ENCODE measurements around the gene LAMA3. TPM values are rescaled to one million over a fixed set of nuclear protein-coding genes. Genes with fewer than 3 reads are reported as not detected.

Gene LAMA3
- total RNA-seq, 1 experiment from 2014 or later = 5.6 TPM

DNA sequence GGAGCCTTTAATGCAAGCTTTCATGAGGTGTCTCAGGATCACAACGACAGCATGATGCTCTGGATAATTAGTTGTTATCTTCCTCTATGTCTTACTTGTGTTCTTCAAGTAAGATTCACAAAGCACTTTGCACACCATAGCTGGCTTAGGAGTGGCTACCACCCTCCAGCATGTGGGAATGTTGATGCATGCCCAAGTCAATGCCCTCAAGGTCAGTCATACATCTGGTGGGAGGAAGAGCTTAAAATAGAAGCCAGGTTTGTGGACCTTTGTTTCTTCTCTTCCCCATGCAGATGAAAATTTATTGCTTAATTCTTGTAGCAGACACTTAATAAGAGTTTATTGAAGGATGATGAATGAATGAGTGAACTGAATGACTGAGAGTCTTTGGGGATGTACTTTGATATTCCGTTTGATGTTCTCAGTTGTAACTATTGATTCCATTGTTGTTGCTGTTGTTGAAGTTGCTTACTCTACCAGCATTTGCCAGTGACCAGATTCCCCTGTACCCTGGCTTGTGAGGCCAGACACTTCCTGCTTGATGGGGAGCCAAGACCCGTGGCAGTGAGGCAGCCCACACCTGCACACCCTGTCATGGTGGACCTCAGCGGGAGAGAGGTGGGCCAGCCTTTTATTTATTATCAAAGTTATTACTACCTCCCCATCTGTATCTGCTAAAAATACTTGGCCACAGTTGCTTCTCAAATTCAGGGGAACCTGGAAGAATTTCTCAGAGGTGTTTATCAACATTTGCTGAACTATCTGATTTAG lies 137.8 kb downstream of the LAMA3 start:
- H3K27me3 ChIP-seq (ENCODE audit: insufficient read depth, low read length) = no peaks in the 10 kb centered on the region
- H3K27ac ChIP-seq (ENCODE audit: low read depth, low read length) = no peak overlapping the region
- H3K79me2 ChIP-seq (ENCODE audit: insufficient read depth, low read length) = no peaks in the 10 kb centered on the region
- ChIA-PET RAD21 (ENCODE audit: low non-redundant PET in 1 of 2, low total read pairs in 2 of 2, uncharacterized antibody in 2 of 2, unreplicated experiment in 2 of 2) (no interaction called here), POLR2A (no interaction called here), CTCF (no interaction called here)
- DNase-seq (ENCODE audit: low read depth, low spot score) (no peak), ATAC-seq (no peak)
- no peak overlapping the region for H3K4me3 ChIP-seq (replicated peaks in 1 of 2; ENCODE audit: low read depth in 1 of 2, low read length in 2 of 2)
- peaks cover 2 to 14% of the 10 kb centered on the region in 2 experiments; a peak in 3 of 4 replicates for H3K4me1 ChIP-seq (ENCODE audit: control insufficient read depth in 1 of 2, insufficient read depth in 2 of 2, low read length in 2 of 2)
- no peak overlapping the region for H3K9ac ChIP-seq (ENCODE audit: low read length)
- no TSS peak for BruUV-seq (replicated peaks)
- no peak for TF ChIP-seq CEBPB (IDR thresholded peaks at IDR 0.05; ENCODE audit: low read depth)
- TF ChIP-seq SP1 (IDR thresholded peaks at IDR 0.05; ENCODE audit: low read depth) = no peak
- TF ChIP-seq, protein P1, sequence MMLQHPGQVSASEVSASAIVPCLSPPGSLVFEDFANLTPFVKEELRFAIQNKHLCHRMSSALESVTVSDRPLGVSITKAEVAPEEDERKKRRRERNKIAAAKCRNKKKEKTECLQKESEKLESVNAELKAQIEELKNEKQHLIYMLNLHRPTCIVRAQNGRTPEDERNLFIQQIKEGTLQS (IDR thresholded peaks at IDR 0.05) = no peak
- TF ChIP-seq ZNF274 (IDR thresholded peaks at IDR 0.05; ENCODE audit: low read depth, low read length) = no peak
- TF ChIP-seq ZFX (IDR thresholded peaks at IDR 0.05) = no peak
- no peak for TF ChIP-seq ELF1 (IDR thresholded peaks at IDR 0.05; ENCODE audit: borderline replicate concordance, low read depth)
- no peak for TF ChIP-seq EGR1 (IDR thresholded peaks at IDR 0.05; ENCODE audit: low read depth)
- TF ChIP-seq RAD21 (IDR thresholded peaks at IDR 0.05; ENCODE audit: low read depth) = no peak
- TF ChIP-seq, protein P2, sequence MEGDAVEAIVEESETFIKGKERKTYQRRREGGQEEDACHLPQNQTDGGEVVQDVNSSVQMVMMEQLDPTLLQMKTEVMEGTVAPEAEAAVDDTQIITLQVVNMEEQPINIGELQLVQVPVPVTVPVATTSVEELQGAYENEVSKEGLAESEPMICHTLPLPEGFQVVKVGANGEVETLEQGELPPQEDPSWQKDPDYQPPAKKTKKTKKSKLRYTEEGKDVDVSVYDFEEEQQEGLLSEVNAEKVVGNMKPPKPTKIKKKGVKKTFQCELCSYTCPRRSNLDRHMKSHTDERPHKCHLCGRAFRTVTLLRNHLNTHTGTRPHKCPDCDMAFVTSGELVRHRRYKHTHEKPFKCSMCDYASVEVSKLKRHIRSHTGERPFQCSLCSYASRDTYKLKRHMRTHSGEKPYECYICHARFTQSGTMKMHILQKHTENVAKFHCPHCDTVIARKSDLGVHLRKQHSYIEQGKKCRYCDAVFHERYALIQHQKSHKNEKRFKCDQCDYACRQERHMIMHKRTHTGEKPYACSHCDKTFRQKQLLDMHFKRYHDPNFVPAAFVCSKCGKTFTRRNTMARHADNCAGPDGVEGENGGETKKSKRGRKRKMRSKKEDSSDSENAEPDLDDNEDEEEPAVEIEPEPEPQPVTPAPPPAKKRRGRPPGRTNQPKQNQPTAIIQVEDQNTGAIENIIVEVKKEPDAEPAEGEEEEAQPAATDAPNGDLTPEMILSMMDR (IDR thresholded peaks at IDR 0.05 in 2 of 3, conservative IDR thresholded peaks at IDR 0.05 in 1 of 3; ENCODE audit: borderline replicate concordance in 1 of 3, insufficient read depth in 1 of 3, low read depth in 2 of 3, low read length in 2 of 3) = no peak
- no peak for TF ChIP-seq POLR2A (IDR thresholded peaks at IDR 0.05; ENCODE audit: borderline replicate concordance, extremely low read depth, insufficient read depth, insufficient read length)
- TF ChIP-seq, protein P3, sequence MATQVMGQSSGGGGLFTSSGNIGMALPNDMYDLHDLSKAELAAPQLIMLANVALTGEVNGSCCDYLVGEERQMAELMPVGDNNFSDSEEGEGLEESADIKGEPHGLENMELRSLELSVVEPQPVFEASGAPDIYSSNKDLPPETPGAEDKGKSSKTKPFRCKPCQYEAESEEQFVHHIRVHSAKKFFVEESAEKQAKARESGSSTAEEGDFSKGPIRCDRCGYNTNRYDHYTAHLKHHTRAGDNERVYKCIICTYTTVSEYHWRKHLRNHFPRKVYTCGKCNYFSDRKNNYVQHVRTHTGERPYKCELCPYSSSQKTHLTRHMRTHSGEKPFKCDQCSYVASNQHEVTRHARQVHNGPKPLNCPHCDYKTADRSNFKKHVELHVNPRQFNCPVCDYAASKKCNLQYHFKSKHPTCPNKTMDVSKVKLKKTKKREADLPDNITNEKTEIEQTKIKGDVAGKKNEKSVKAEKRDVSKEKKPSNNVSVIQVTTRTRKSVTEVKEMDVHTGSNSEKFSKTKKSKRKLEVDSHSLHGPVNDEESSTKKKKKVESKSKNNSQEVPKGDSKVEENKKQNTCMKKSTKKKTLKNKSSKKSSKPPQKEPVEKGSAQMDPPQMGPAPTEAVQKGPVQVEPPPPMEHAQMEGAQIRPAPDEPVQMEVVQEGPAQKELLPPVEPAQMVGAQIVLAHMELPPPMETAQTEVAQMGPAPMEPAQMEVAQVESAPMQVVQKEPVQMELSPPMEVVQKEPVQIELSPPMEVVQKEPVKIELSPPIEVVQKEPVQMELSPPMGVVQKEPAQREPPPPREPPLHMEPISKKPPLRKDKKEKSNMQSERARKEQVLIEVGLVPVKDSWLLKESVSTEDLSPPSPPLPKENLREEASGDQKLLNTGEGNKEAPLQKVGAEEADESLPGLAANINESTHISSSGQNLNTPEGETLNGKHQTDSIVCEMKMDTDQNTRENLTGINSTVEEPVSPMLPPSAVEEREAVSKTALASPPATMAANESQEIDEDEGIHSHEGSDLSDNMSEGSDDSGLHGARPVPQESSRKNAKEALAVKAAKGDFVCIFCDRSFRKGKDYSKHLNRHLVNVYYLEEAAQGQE (IDR thresholded peaks at IDR 0.05; ENCODE audit: low read depth) = no peak
- TF ChIP-seq FOSL1 (IDR thresholded peaks at IDR 0.05; ENCODE audit: low read depth) = no peak
- H3K9me2 ChIP-seq (ENCODE audit: insufficient read depth) = no peaks in the 10 kb centered on the region
- no peak overlapping the region for H3K4me2 ChIP-seq (ENCODE audit: low read length)
- no peaks in the 10 kb centered on the region for H3K36me3 ChIP-seq (ENCODE audit: control insufficient read depth in 1 of 2, insufficient read depth in 2 of 2, low read length in 2 of 2)
- no peaks in the 10 kb centered on the region for H4K20me1 ChIP-seq (ENCODE audit: insufficient read depth)
- H2AFZ ChIP-seq (ENCODE audit: low read depth, low read length, poor library complexity, severe bottlenecking) = no peak overlapping the region
- intact Hi-C loops (cut with micrococcal nuclease) = no loop called here
- no peaks in the 10 kb centered on the region for H3K9me3 ChIP-seq (ENCODE audit: control insufficient read depth in 1 of 2, insufficient read depth in 1 of 2, low read depth in 1 of 2, low read length in 2 of 2)

Measured in HCT116 (cell line).